Measurements from ENCODE around the gene YTHDF1.
A peak's percentile ranks its signal among the peaks of the same experiment; 100 is the strongest.
"Not testable (repeated sequence)": the region's sequence is repeated elsewhere in the genome, so short reads cannot be mapped to it uniquely, and the experiment has no call there.

Gene YTHDF1

GRCh38 chr20:63254606-63255384 lies 38.9 kb upstream of the YTHDF1 start:
- Histone ChIP-seq H3K27me3 (replicated peaks in 2 of 5; ENCODE audit: control insufficient read depth in 4 of 5, insufficient read depth in 5 of 5, low read length in 4 of 5) (peaks cover 7 to 93% (median 39%) of the 10 kb centered on the region in 5 experiments), H3K4me3 (ENCODE audit: control insufficient read depth in 1 of 7, extremely low read depth in 1 of 7, insufficient read depth in 4 of 7, low read depth in 2 of 7, low read length in 6 of 7) (no peak overlapping the region), H3K36me3 (ENCODE audit: control insufficient read depth in 4 of 4, insufficient read depth in 4 of 4, low read length in 3 of 4) (no peaks in the 10 kb centered on the region), H3K9me3 (ENCODE audit: control extremely low read depth in 1 of 5, control insufficient read depth in 4 of 5, insufficient read depth in 2 of 5, low read depth in 1 of 5, low read length in 4 of 5) (peaks cover 0 to 3% (median 0%) of the 10 kb centered on the region in 5 experiments), H3K4me1 (ENCODE audit: control extremely low read depth in 1 of 4, control insufficient read depth in 4 of 4, insufficient read depth in 4 of 4, low read length in 3 of 4) (peaks cover 0 to 16% (median 5%) of the 10 kb centered on the region in 4 experiments), H3K27ac (ENCODE audit: insufficient read depth in 1 of 2, low read depth in 1 of 2, low read length in 2 of 2, poor library complexity in 1 of 2, severe bottlenecking in 2 of 2) (no peak overlapping the region)
- WGBS (ENCODE audit: insufficient coverage), result 7% methylated on average over 44 of the region's 56 CpGs
- POLR2A ChIA-PET, result no interaction called here
- CTCF ChIA-PET, result interaction anchor here (1.0 kb wide), 1 partner anchor 12 kb away, joined by 3 read pairs; no protein-coding TSS in a partner anchor
- no peak for DNase-seq

- Histone ChIP-seq H3K9me3 (ENCODE audit: control extremely low read depth in 1 of 5, control insufficient read depth in 4 of 5, insufficient read depth in 2 of 5, low read depth in 1 of 5, low read length in 4 of 5) (peaks cover 0 to 3% (median 0%) of the 10 kb centered on the region in 5 experiments), H3K27ac (ENCODE audit: insufficient read depth in 1 of 2, low read depth in 1 of 2, low read length in 2 of 2, poor library complexity in 1 of 2, severe bottlenecking in 2 of 2) (no peak within 1 kb of the TSS), H3K36me3 (ENCODE audit: control insufficient read depth in 4 of 4, insufficient read depth in 4 of 4, low read length in 3 of 4) (no peaks in the 10 kb centered on the region), H3K4me3 (ENCODE audit: control insufficient read depth in 1 of 7, extremely low read depth in 1 of 7, insufficient read depth in 4 of 7, low read depth in 2 of 7, low read length in 6 of 7) (peak within 1 kb of the TSS in 1 of 7 experiments; percentile 26), H3K4me1 (ENCODE audit: control extremely low read depth in 1 of 4, control insufficient read depth in 4 of 4, insufficient read depth in 4 of 4, low read length in 3 of 4) (peaks cover 0 to 16% (median 5%) of the 10 kb centered on the region in 4 experiments), H3K27me3 (replicated peaks in 2 of 5; ENCODE audit: control insufficient read depth in 4 of 5, insufficient read depth in 5 of 5, low read length in 4 of 5) (peaks cover 7 to 93% (median 40%) of the 10 kb centered on the region in 5 experiments)
- CTCF ChIA-PET, result interaction anchor here (0.7 to 1.2 kb wide), 2 partner anchors 29 to 31 kb away, joined by 3 to 9 read pairs; no protein-coding TSS in a partner anchor
- POLR2A ChIA-PET, result interaction anchor here (0.6 kb wide), 1 partner anchor 10 kb away, joined by 3 read pairs; no protein-coding TSS in a partner anchor
- no peak for DNase-seq
- 1% methylated on average over 25 of the region's 46 CpGs for WGBS (ENCODE audit: insufficient coverage)
Observed at GRCh38 chr20:63254232-63254605, 38.3 kb upstream of the YTHDF1 start, which contains the start of gene NKAIN4. NKAIN4 (minus strand) TSS chr20:63254463; CDS start chr20:63254450, 13 bp downstream.

- no peaks in the 10 kb centered on the region for H3K36me3 ChIP-seq (ENCODE audit: control insufficient read depth in 4 of 4, insufficient read depth in 4 of 4, low read length in 3 of 4)
- peak overlapping the region in 1 of 7 experiments; percentile 26 for H3K4me3 ChIP-seq (ENCODE audit: control insufficient read depth in 1 of 7, extremely low read depth in 1 of 7, insufficient read depth in 4 of 7, low read depth in 2 of 7, low read length in 6 of 7)
- POLR2A ChIA-PET, result interaction anchor here (0.6 to 0.9 kb wide), 2 partner anchors 9 to 19 kb away, joined by 3 read pairs; partner anchors contain the start of gene ARFGAP1
- CTCF ChIA-PET, result interaction anchor here (0.7 to 1.2 kb wide), 2 partner anchors 28 to 31 kb away, joined by 3 to 9 read pairs; no protein-coding TSS in a partner anchor
- 0% methylated on average over 80 of the region's 89 CpGs for WGBS (ENCODE audit: insufficient coverage)
- DNase-seq, result peak in 2 of 3 donors; percentile 21 to 37
- H3K4me1 ChIP-seq (ENCODE audit: control extremely low read depth in 1 of 4, control insufficient read depth in 4 of 4, insufficient read depth in 4 of 4, low read length in 3 of 4), result peaks cover 0 to 16% (median 5%) of the 10 kb centered on the region in 4 experiments
- H3K27me3 ChIP-seq (replicated peaks in 2 of 5; ENCODE audit: control insufficient read depth in 4 of 5, insufficient read depth in 5 of 5, low read length in 4 of 5), result peaks cover 7 to 93% (median 43%) of the 10 kb centered on the region in 5 experiments
- peaks cover 0 to 3% (median 0%) of the 10 kb centered on the region in 5 experiments for H3K9me3 ChIP-seq (ENCODE audit: control extremely low read depth in 1 of 5, control insufficient read depth in 4 of 5, insufficient read depth in 2 of 5, low read depth in 1 of 5, low read length in 4 of 5)
- H3K27ac ChIP-seq (ENCODE audit: insufficient read depth in 1 of 2, low read depth in 1 of 2, low read length in 2 of 2, poor library complexity in 1 of 2, severe bottlenecking in 2 of 2), result no peak overlapping the region
Observed at GRCh38 chr20:63253438-63254231, 37.7 kb upstream of the YTHDF1 start.

- Histone ChIP-seq H3K4me3 (ENCODE audit: control insufficient read depth in 1 of 7, extremely low read depth in 1 of 7, insufficient read depth in 4 of 7, low read depth in 2 of 7, low read length in 6 of 7) (no peak overlapping the region), H3K27me3 (replicated peaks in 2 of 5; ENCODE audit: control insufficient read depth in 4 of 5, insufficient read depth in 5 of 5, low read length in 4 of 5) (peaks cover 7 to 93% (median 38%) of the 10 kb centered on the region in 5 experiments), H3K4me1 (ENCODE audit: control extremely low read depth in 1 of 4, control insufficient read depth in 4 of 4, insufficient read depth in 4 of 4, low read length in 3 of 4) (peaks cover 0 to 16% (median 5%) of the 10 kb centered on the region in 4 experiments), H3K36me3 (ENCODE audit: control insufficient read depth in 4 of 4, insufficient read depth in 4 of 4, low read length in 3 of 4) (no peaks in the 10 kb centered on the region), H3K9me3 (ENCODE audit: control extremely low read depth in 1 of 5, control insufficient read depth in 4 of 5, insufficient read depth in 2 of 5, low read depth in 1 of 5, low read length in 4 of 5) (peaks cover 0 to 3% (median 0%) of the 10 kb centered on the region in 5 experiments), H3K27ac (ENCODE audit: insufficient read depth in 1 of 2, low read depth in 1 of 2, low read length in 2 of 2, poor library complexity in 1 of 2, severe bottlenecking in 2 of 2) (no peak overlapping the region)
- no peak for DNase-seq
- CTCF ChIA-PET, result interaction anchor here (1.2 kb wide), 1 partner anchor 30 kb away, joined by 9 read pairs; no protein-coding TSS in a partner anchor
- POLR2A ChIA-PET, result interaction anchor here (0.9 kb wide), 1 partner anchor 20 kb away, joined by 3 read pairs; the partner anchor contains the start of gene ARFGAP1
- WGBS (ENCODE audit: insufficient coverage), result 13% methylated on average over 12 of the region's 16 CpGs
Observed at GRCh38 chr20:63253065-63253437, 37.1 kb upstream of the YTHDF1 start.

- peaks cover 0 to 16% (median 5%) of the 10 kb centered on the region in 4 experiments for H3K4me1 ChIP-seq (ENCODE audit: control extremely low read depth in 1 of 4, control insufficient read depth in 4 of 4, insufficient read depth in 4 of 4, low read length in 3 of 4)
- CTCF ChIA-PET, result no interaction called here
- no peak overlapping the region for H3K4me3 ChIP-seq (ENCODE audit: control insufficient read depth in 1 of 7, extremely low read depth in 1 of 7, insufficient read depth in 4 of 7, low read depth in 2 of 7, low read length in 6 of 7)
- 65% methylated on average over 7 of the region's 8 CpGs for WGBS (ENCODE audit: insufficient coverage)
- no peak for DNase-seq
- POLR2A ChIA-PET, result no interaction called here
- no peak overlapping the region for H3K27ac ChIP-seq (ENCODE audit: insufficient read depth in 1 of 2, low read depth in 1 of 2, low read length in 2 of 2, poor library complexity in 1 of 2, severe bottlenecking in 2 of 2)
- peaks cover 0 to 3% (median 0%) of the 10 kb centered on the region in 5 experiments for H3K9me3 ChIP-seq (ENCODE audit: control extremely low read depth in 1 of 5, control insufficient read depth in 4 of 5, insufficient read depth in 2 of 5, low read depth in 1 of 5, low read length in 4 of 5)
- H3K27me3 ChIP-seq (replicated peaks in 2 of 5; ENCODE audit: control insufficient read depth in 4 of 5, insufficient read depth in 5 of 5, low read length in 4 of 5), result peaks cover 7 to 94% (median 42%) of the 10 kb centered on the region in 5 experiments
- no peaks in the 10 kb centered on the region for H3K36me3 ChIP-seq (ENCODE audit: control insufficient read depth in 4 of 4, insufficient read depth in 4 of 4, low read length in 3 of 4)
Observed at GRCh38 chr20:63252284-63252711, 36.4 kb upstream of the YTHDF1 start.

GRCh38 chr20:63251350-63251749 lies 35.4 kb upstream of the YTHDF1 start:
- peaks cover 0 to 16% (median 5%) of the 10 kb centered on the region in 4 experiments for H3K4me1 ChIP-seq (ENCODE audit: control extremely low read depth in 1 of 4, control insufficient read depth in 4 of 4, insufficient read depth in 4 of 4, low read length in 3 of 4)
- H3K36me3 ChIP-seq (ENCODE audit: control insufficient read depth in 4 of 4, insufficient read depth in 4 of 4, low read length in 3 of 4); H3K9me3 ChIP-seq (ENCODE audit: control extremely low read depth in 1 of 5, control insufficient read depth in 4 of 5, insufficient read depth in 2 of 5, low read depth in 1 of 5, low read length in 4 of 5); H3K27ac ChIP-seq (ENCODE audit: insufficient read depth in 1 of 2, low read depth in 1 of 2, low read length in 2 of 2, poor library complexity in 1 of 2, severe bottlenecking in 2 of 2); H3K4me3 ChIP-seq (ENCODE audit: control insufficient read depth in 1 of 7, extremely low read depth in 1 of 7, insufficient read depth in 4 of 7, low read depth in 2 of 7, low read length in 6 of 7); DNase-seq; POLR2A ChIA-PET: not testable (repeated sequence)
- WGBS (ENCODE audit: insufficient coverage), result 55% methylated on average over 2 of the region's 14 CpGs
- peaks cover 4 to 94% (median 42%) of the 10 kb centered on the region in 5 experiments for H3K27me3 ChIP-seq (replicated peaks in 2 of 5; ENCODE audit: control insufficient read depth in 4 of 5, insufficient read depth in 5 of 5, low read length in 4 of 5)
- CTCF ChIA-PET, result interaction anchor here (0.7 kb wide), 1 partner anchor 9 kb away, joined by 3 read pairs; no protein-coding TSS in a partner anchor

Measured in common myeloid progenitor, CD34-positive (primary cell).